Neural progenitor cell (in vitro differentiated cells): ENCODE results near the gene BRD4. TPM values are rescaled to one million over a fixed set of nuclear protein-coding genes. Genes with fewer than 3 reads are reported as not detected.
A peak's percentile ranks its signal among the peaks of the same experiment; 100 is the strongest.

ENCODE experiments used
- DNase-seq: peaks from one replicate; pipeline ENCODE4 v3.0.0-alpha.2; 2016; ENCODE audit warnings: low spot score
- H2AFZ ChIP-seq: fragments of 200-600 bp; sonication (generic); replicated peaks from 2 replicates; pipeline ENCODE4 v1.6.1; 2016; ENCODE audit warnings: antibody characterized with exemption
- H3F3A ChIP-seq: fragments of 200-600 bp; sonication (generic); 2 replicates; pipeline ENCODE4 v1.6.1; 2016; ENCODE audit warnings: antibody characterized with exemption, low read depth
- H3K27ac ChIP-seq: fragments of 200-600 bp; sonication (generic); 2 replicates; pipeline ENCODE4 v1.5.1; 2016; ENCODE audit warnings: mild to moderate bottlenecking
- H3K27me3 ChIP-seq: fragments of 200-600 bp; sonication (generic); 2 replicates; pipeline ENCODE4 v1.6.1; 2016; ENCODE audit warnings: mild to moderate bottlenecking, moderate library complexity
- H3K36me3 ChIP-seq: fragments of 200-600 bp; sonication (generic); 2 replicates; pipeline ENCODE4 v1.5.1; 2016
- H3K4me1 ChIP-seq: fragments of 200-600 bp; sonication (generic); 2 replicates; pipeline ENCODE4 v1.6.1; 2016; ENCODE audit warnings: mixed run types
- H3K4me2 ChIP-seq: fragments of 200-600 bp; sonication (generic); 2 replicates; pipeline ENCODE4 v1.6.1; 2016
- H3K4me3 ChIP-seq: fragments of 200-600 bp; sonication (generic); 2 replicates; pipeline ENCODE4 v1.5.1; 2016
- H3K79me2 ChIP-seq: fragments of 200-600 bp; sonication (generic); 2 replicates; pipeline ENCODE4 v1.6.1; 2016; ENCODE audit warnings: low read depth
- H3K9ac ChIP-seq: fragments of 200-600 bp; sonication (generic); 2 replicates; pipeline ENCODE4 v1.6.1; 2016
- H3K9me3 ChIP-seq: fragments of 200-600 bp; sonication (generic); 2 replicates; pipeline ENCODE4 v1.5.1; 2016; ENCODE audit warnings: low read depth
- H4K20me1 ChIP-seq: fragments of 200-600 bp; sonication (generic); 2 replicates; pipeline ENCODE4 v1.6.1; 2016; ENCODE audit warnings: low read depth
- H3K27ac Mint-ChIP-seq: 3 replicates; pipeline ENCODE4 v1.8.0; 2021; ENCODE audit warnings: mixed read lengths
- H3K27me3 Mint-ChIP-seq: 2 replicates; pipeline ENCODE4 v1.8.0; 2022; ENCODE audit warnings: low read depth, mild to moderate bottlenecking, inconsistent platforms, moderate library complexity, mixed read lengths; ENCODE audit not compliant: insufficient read depth
- H3K36me3 Mint-ChIP-seq: 3 replicates; pipeline ENCODE4 v1.8.0; 2021; ENCODE audit warnings: mixed read lengths
- H3K4me1 Mint-ChIP-seq: 3 replicates; pipeline ENCODE4 v1.8.0; 2021; ENCODE audit warnings: mixed read lengths
- H3K4me3 Mint-ChIP-seq: 3 replicates; pipeline ENCODE4 v1.8.0; 2021; ENCODE audit warnings: mild to moderate bottlenecking, moderate library complexity, mixed read lengths
- H3K9me3 Mint-ChIP-seq: 3 replicates; pipeline ENCODE4 v1.8.0; 2020; ENCODE audit warnings: mixed read lengths
- CTCF ChIP-seq: fragments of 200-600 bp; sonication (generic); IDR thresholded peaks from 2 replicates; pipeline ENCODE4 v1.5.1; 2017; ENCODE audit warnings: antibody characterized with exemption, mild to moderate bottlenecking
- EZH2 ChIP-seq: fragments of 200-600 bp; sonication (generic); IDR thresholded peaks from 2 replicates; pipeline ENCODE4 v1.6.1; 2017; ENCODE audit warnings: antibody characterized with exemption, mild to moderate bottlenecking, moderate library complexity
- EZH2phosphoT487 ChIP-seq: fragments of 200-600 bp; sonication (generic); IDR thresholded peaks from 2 replicates; pipeline ENCODE4 v1.6.1; 2017; ENCODE audit warnings: antibody characterized with exemption
- total RNA-seq: library from RNA; depleted of rRNA; stranded (reverse); fragments of >200 nt; gene quantifications from 2 replicates; pipeline ENCODE4 v1.2.3, GENCODE V29; 2015; ENCODE audit warnings: low replicate concordance

BRD4 gene
- total RNA-seq, 1 donor from 2014 or later, result 14.5 TPM

GRCh38 chr19:15358918-15359317 lies 26.6 kb upstream of the BRD4 start:
- Histone ChIP-seq H3K79me2 (no peaks in the 10 kb centered on the region), H4K20me1 (no peaks in the 10 kb centered on the region), H3K27ac (no peak overlapping the region), H3K27me3 (no peaks in the 10 kb centered on the region), H2AFZ (no peak overlapping the region), H3K4me3 (no peak overlapping the region), H3K36me3 (peaks cover 7% of the 10 kb centered on the region), H3K4me1 (no peaks in the 10 kb centered on the region), H3K9me3 (no peaks in the 10 kb centered on the region), H3K9ac (no peak overlapping the region), H3K4me2 (no peak overlapping the region), H3F3A (peaks cover 3% of the 10 kb centered on the region)
- TF ChIP-seq EZH2phosphoT487, result no peak
- no peak for TF ChIP-seq CTCF
- no peak for TF ChIP-seq EZH2
- Mint-ChIP-seq H3K36me3 (peaks cover 48% of the 10 kb centered on the region), H3K9me3 (peaks cover 9% of the 10 kb centered on the region), H3K27ac (peak overlapping the region; percentile 50), H3K4me1 (no peaks in the 10 kb centered on the region), H3K4me3 (no peak overlapping the region), H3K27me3 (no peaks in the 10 kb centered on the region)
- no peak for DNase-seq

DNA sequence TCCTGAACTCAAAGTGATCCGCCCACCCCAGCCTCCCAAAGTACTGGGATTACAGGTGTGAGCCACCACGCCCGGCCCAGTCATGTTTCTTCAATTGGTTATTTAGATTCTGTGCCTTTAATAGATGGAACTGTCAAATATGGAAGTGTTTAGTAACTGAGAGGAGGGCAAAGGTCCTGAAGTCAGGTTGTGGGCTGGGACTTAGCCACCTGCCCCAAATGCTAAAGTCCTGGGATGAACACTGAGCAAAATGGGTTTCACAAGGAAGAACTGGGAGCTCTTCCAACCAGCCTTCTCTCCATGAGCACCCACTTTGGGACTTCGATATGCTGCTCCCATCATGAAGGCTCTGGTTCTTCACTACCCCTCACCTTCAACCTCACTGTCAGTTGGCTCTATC lies 25.6 kb upstream of the BRD4 start:
- Mint-ChIP-seq H3K4me1 (no peaks in the 10 kb centered on the region), H3K27ac (no peak overlapping the region), H3K4me3 (no peak overlapping the region), H3K36me3 (peaks cover 45% of the 10 kb centered on the region), H3K9me3 (peaks cover 5% of the 10 kb centered on the region), H3K27me3 (no peaks in the 10 kb centered on the region)
- Histone ChIP-seq H3K9me3 (no peaks in the 10 kb centered on the region), H3K4me1 (no peaks in the 10 kb centered on the region), H3K79me2 (no peaks in the 10 kb centered on the region), H2AFZ (no peak overlapping the region), H3F3A (peaks cover 6% of the 10 kb centered on the region), H3K4me3 (no peak overlapping the region), H3K27me3 (no peaks in the 10 kb centered on the region), H4K20me1 (no peaks in the 10 kb centered on the region), H3K9ac (no peak overlapping the region), H3K4me2 (no peak overlapping the region), H3K36me3 (peaks cover 7% of the 10 kb centered on the region), H3K27ac (no peak overlapping the region)
- TF ChIP-seq EZH2 (no peak), CTCF (no peak), EZH2phosphoT487 (no peak)
- DNase-seq, result no peak

GRCh38 chr19:15354566-15355296 lies 22.4 kb upstream of the BRD4 start:
- peaks cover 30% of the 10 kb centered on the region for H3K36me3 Mint-ChIP-seq
- Histone ChIP-seq H3K27me3 (no peaks in the 10 kb centered on the region), H3K4me1 (no peaks in the 10 kb centered on the region)

More at GRCh38 chr19:15354566-15355296, 22.4 kb upstream of the BRD4 start:
- H3K4me2 ChIP-seq, result no peak overlapping the region
- Mint-ChIP-seq H3K27ac (no peak overlapping the region), H3K9me3 (no peaks in the 10 kb centered on the region), H3K4me3 (no peak overlapping the region), H3K4me1 (no peaks in the 10 kb centered on the region), H3K27me3 (peaks cover 7% of the 10 kb centered on the region)
- H3K9me3 ChIP-seq, result no peaks in the 10 kb centered on the region
- TF ChIP-seq EZH2phosphoT487, result no peak
- TF ChIP-seq EZH2, result no peak
- no peak for TF ChIP-seq CTCF
- H4K20me1 ChIP-seq, result no peaks in the 10 kb centered on the region
- H3K36me3 ChIP-seq, result peaks cover 7% of the 10 kb centered on the region
- no peak overlapping the region for H3K27ac ChIP-seq
- H3F3A ChIP-seq, result peaks cover 6% of the 10 kb centered on the region
- no peak overlapping the region for H3K9ac ChIP-seq
- H3K4me3 ChIP-seq, result no peak overlapping the region
- no peak for DNase-seq
- H2AFZ ChIP-seq, result no peak overlapping the region
- no peaks in the 10 kb centered on the region for H3K79me2 ChIP-seq
